GM19351 (cell line): ENCODE results near the gene ZNF821.
"Not testable (repeated sequence)": the region's sequence is repeated elsewhere in the genome, so short reads cannot be mapped to it uniquely, and the experiment has no call there.

Experiments
- ATAC-seq: cut with Tn5 transposase; IDR thresholded peaks from one replicate; pipeline ENCODE4 v1.9.1; 2021; ENCODE audit warnings: mild to moderate bottlenecking, moderate library complexity; ENCODE audit not compliant: unreplicated experiment

The ZNF821 gene

DNA sequence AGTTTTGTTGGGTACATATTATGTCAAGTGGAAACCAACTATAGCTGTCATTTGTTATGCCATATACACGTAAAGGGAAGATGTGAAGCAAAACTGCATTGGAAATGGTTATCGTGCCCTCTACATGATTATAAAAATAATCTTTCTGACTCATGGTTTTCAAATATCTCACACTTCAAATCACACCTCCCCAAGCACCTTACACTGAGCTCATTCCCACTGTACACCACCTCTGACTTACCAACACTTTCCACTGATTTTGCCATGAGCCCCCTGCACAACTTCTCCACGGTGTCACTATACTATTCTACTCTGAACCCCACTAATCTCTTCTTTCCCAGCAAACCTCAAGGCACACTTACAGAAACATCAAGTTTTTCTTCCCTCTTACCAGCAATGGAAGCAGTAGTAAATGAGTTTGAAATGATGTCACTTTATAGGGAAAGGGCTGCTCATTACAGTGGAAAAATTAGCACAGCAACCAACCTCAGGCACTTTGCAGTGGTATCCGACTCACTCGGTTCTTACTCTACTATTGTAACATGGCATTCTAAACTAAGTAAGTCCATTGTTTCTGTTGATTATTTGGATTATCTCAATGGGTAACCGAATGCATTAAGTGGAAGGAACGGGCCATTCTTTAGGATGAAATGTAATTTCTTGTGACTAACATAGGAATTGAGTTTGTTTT, 18.7 kb downstream of the ZNF821 start:
- no peak for ATAC-seq

DNA sequence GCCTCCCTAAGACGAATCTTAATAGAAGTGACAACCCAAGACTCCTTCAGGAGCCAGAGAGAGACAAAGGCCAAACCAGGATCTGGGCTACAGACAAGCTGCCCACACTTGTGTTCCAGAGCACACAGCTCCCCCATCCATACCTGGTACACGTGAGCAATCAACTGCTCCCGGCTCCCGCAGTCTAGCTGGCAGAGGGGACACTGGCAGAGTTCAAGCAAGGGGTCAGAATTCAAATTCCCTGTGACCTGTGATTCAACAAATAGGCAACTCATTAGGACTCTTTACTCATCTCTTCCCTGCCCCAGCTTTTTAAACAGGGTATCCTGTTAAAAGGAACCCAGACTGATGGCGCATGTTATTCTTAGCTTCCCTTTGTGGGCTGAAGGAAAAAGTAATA, 20.0 kb downstream of the ZNF821 start:
- ATAC-seq, result no peak

DNA sequence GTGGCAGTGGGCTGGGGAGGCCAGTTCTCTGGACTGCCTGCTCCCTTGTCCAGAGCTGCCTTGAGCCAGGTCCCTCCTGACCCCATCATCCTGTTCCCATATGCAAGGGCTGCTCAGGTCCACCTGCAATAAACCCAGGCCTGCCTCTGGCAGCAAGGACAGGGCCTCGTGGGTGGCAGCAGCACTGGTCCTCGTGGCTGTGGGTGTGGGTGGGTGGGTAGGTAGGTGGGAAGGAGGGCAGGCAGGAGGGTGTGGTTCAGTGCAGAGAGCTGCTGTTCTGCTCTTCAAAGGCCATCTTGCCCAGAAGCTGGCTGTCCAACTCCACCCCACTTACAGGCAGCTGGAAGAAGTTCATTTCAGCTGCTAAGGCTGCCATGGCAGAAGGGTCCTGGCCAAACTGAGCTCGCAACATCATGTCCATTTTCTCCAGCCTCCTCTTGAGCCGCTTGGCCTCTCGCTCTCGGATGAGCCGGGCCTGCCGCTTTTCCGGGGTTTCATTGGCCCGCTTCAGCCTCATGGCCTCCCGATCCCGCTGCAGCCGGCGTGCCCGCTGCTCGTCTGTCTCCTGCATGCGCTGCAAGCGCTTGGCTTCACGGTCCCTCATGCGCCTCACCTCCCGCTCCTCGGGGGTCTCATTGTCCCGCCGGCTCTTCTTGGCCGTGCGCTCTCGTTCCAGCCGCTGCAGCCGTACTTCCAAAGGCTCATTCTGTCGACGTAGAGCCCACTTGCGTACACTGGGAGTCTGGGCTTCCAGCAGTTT, 24.0 kb downstream of the ZNF821 start:
- no peak for ATAC-seq

DNA sequence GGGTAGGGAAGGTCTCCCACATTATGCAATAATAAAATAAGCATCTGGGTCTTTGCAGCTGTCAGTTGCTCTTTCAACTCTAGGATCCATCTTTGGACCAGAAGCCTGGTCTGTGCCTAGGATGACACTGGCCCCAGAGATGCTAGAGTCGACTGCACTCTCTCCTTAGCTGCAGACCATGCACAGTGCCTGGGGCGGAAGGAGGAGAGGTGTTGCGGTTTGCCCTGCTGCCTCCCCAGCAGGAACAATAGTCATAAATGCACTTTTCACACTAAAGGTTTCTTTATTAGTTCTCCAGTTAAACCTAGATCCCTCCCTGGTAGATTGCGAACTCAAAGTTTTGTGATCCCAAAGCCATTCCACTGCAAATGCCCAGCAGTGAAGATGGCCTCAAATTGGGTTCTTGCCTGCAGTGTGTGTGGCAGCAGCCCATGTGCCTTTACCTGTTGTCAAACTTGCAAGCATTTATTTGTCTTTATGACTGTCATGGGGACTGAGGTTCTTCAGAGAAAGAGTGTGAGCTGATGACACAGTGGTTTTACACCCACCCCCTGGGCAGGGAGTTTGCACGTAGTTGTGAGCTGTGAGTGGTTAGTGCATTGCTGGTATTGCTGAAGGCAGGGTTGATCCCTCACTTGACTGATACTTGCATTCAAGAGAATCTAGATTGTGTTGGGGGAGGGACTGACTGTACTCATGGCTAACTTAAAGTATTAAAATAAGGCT, 27.9 kb downstream of the ZNF821 start:
- peak; percentile 41 for ATAC-seq

DNA sequence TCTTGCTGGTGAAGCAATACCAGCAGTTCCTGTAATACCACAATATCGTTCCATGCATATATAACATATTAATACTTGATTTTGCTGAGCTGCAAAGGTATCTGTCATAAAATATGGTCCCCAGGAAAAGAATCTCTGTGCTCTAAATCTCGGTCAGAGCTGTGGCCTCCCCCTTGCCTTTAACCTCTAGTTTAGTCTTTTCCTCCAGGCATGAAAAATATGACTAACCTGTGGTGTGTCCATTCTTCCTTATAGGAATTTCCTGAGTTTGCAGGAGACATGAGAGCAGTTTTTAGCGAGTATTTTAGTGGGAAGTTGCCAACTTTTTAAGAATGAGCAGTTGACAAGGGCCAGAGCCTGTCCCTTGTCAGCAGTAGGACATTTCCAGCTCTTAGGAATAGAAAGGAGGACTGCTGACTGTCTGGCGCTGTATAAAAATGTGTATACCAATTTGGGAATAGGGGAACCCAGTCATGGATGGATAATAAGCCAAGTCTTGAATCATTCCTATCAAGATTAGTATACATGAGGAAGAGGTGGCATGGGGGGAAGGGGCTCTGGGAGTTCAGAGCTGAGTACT, 29.5 kb downstream of the ZNF821 start:
- ATAC-seq, result no peak

DNA sequence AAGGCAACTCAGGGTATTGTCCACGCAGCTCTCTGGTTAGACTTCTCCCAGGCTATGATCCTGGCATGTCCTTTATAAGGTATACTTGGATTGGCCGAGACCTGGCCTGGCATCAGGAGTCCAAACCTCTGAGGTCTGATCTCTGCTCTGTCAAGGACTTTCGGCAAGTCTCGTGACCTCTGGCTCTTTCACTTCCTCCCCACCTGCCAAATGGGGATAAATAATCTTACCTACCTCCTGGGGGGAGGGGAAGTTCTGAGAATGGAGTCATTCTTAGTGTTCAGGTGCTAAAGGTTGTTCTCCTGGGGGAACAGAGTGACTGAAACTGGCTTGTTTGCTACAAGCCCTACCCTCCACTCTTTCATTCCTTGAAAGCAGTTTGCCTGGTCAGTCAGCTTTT, 30.6 kb downstream of the ZNF821 start:
- peak; percentile 73 for ATAC-seq

DNA sequence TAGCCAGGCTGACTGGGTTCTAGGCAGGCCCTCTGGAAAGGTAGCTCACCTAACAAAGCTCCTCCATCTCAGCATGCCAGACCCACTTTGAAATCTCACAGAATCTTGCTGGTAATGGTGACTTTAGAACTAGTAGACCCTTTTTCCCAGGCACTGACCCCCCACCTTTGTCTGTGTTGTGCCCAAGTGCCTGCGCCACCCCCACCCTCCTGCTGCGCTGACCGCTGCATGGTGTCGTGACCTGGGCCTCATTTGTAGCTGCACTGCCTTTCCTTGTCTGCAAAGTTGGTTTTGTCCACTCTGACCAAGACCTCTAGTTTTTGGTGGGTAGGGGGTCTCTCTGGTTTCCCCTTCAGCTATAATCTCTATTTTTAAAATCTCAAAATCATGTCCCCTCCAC, 31.4 kb downstream of the ZNF821 start:
- no peak for ATAC-seq

DNA sequence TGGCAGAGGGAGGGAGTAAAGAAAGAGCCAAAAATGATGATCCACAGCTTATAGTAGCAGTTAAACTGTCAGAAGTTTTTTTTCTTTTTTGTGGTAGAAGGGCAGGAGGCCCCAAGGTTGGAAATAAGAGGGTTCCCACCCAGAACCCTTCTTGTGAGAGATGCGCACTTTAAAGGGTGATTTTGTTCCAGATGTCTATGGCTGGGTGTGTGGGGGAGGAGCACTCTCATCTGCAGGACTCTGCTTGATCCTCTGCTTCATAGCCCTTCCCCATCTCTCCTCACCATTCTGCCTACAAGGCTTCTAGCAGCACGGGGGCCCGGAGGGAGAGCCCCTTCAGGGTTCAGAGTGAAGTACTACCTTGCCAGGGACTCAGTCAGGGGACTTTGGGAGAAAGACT, 31.8 kb downstream of the ZNF821 start:
- no peak for ATAC-seq

DNA sequence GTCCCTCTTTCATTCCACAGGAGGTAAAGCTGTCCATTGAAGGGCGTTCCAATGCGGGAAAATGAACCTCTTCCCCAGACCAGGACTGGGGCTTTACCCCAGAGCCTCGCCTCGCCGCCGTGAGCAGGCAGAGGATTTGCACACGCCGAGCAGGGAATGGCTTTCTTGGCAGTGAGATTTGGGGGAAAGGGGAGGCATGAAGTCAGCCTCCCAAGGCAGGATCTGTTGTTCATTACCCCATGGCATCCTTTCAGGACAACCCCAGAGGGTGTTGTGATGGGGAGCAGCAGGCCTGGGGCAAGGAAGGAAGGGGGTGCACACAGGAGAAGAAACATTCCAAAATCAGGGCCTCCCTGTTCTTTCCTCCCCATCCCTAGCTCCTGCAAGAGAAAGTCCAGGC, 32.2 kb downstream of the ZNF821 start:
- ATAC-seq, result no peak

DNA sequence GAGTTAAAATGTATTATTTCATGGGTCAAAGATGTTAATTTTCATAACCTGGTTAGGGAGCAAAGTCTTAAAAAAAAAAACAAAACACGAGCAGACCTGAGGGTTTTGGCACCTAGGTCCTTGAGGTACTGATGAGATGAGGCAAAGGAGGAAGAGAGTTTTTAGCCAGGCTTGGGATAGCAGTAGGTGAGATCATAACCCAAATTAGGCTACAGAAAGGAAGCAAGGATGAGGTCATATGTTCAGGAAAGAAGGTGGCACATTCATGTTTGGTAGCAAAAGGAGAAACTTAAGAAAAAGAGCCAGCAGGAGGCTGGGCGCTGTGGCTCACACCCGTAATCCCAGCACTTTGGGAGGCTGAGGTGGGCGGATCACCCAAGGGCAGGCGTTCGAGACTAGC, 35.4 kb downstream of the ZNF821 start:
- ATAC-seq, result no peak

DNA sequence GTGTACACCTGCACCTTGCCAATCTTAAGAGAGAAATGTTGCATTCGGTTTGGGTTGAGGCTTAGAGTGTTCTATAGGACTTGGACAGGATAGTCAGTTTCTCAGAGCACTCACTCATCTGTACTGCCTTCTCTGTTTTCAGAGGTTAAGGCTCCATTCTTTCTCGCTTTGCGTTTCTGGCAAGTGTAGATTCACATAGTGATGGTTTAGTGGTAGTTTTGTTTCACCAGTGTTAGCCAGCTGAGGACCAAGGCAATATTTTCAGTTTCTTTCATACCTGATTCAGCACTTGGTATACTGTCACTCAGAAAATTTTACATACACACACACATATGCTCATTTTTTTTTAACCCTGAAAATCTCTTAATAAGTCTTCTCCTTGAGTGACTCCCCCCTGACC, 36.9 kb downstream of the ZNF821 start:
- no peak for ATAC-seq

DNA sequence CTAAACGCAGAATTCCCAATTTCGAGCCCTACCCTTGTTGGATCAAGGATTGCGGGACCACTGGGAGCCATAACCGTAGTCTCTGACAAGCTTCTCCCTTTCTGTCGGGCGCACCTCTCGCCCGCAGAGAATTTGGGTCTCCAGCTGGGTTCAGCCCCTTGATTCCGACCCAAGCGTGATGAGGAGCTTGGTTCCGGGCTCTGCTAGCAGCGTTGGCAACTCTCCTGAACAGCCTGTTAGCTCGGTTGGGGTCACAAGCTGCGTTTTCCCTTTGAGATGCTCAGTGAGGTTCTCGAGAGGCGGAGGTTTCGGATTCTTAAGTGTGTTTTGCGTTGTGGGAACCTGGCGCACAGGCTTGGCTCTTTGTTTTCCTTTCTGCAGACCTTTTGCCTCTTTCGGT, 37.6 kb downstream of the ZNF821 start:
- no peak for ATAC-seq

DNA sequence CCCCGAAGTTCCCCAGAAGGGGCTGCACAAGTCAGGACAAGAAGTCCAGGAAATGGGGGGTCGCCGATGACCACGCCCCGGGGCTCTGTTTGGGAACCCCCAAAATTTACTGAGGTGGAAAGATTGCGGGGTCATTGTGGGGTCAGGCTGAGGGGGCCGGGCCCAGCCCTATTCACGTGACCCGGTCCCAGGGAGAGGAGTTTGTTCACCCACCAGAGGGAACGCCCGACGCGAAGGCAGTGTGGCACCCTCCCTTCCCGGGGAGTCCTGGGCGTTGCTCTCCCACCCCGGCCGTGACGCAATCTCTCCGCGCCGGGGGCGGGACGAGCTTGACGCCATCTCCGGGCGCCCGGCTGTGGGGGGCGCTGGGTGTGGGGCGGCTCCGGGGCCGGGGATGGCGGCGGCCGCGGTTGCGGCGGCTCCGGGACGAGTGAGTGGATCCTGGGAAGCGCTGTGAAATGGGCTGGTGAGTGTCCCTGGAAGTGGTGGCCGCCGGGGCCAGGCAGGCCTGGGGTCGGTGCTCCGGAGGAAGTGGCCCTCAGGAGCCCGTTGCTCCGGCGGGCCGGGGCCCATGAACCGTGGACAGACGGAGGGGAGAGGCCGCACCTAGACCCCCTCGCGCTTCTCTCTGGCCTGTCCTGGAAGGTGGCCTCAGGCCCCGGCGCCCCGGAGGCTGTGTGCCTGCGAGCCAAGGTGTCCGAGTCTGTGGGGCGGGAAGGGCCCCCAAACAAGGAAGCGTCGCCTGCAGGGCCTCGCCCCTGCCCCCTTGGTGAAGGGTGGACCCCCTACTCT, 38.1 kb downstream of the ZNF821 start, which contains the start of gene ATXN1L:
Gene ATXN1L, plus strand, starts transcription at position 338 of the 792 bp plus-strand sequence. CDS start 3,765 bp downstream, outside the sequence.
- ATAC-seq, result peak; percentile 74

DNA sequence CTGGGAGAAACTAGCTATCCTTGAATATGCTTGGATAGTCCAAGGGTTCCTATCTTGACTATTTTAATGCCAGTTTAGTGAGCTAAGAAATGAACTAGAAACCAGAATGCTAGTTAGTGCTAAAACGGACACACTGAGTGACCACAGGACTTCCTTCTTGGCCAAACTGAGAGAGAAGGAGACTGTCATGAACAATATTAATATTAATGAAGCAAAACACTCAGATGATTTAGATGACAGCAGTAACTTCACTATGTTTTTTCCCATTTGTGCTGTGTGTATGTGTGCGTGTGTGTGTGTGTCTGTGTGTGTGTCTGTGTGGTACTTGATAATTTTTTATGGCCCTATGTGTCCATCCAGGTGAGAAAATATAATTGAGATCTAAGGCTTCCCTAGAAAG, 40.4 kb downstream of the ZNF821 start:
- no peak for ATAC-seq

DNA sequence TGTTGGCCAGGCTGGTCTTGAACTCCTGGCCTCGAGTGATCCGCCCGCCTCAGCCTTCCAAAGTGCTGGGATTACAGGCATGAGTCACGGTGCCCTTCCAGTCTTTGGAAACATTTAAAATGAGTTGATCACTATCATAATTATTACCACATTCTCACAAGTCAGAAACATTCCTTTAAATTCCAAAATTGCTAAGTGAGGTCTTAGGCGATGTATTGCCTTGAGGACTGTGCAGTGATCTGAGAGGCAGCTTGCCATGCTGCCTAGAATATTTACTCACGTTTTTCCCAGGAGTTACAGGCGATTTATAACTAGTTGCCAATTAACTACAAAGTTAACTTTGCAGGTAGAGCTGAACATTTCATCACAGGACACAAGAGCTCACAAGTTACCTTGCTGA, 43.9 kb downstream of the ZNF821 start:
- ATAC-seq, result no peak

DNA sequence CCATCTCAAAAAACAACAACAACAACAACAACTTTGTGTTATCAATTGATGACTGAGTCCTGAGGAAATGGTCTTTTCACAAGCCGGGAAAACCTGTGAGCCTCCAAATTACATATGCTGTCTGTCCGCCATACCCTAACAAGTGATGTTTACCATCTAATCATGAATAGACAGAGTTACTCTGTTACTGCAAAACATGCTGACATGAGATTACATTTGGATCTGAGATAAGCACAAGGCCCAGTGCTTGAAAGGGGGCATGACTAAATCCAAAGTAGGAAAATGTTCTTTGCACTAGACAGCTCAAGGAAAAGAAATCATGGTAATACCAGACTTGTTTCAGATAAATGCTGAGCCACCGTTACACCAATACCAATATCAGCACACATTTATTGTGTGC, 46.8 kb downstream of the ZNF821 start:
- ATAC-seq, result no peak

DNA sequence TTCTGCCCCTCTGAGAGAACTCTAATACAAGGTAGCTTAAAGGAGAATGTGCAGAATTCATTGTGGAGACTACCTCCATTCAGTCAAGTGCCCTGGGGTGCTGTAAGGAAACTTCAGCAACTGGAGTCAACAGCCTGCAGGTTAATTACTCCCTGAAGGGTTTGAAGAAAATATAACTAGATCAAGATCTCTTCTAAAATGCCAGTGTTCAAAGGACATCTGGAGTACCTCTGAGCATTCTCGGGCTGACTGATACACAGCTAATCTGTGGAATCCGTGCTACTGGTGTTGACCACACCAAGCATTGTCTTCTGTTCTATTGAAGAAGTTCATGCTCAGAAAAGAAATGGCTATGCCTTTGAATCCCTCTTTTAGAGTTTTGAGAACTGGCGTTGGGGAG, 49.7 kb downstream of the ZNF821 start:
- ATAC-seq, result no peak

DNA sequence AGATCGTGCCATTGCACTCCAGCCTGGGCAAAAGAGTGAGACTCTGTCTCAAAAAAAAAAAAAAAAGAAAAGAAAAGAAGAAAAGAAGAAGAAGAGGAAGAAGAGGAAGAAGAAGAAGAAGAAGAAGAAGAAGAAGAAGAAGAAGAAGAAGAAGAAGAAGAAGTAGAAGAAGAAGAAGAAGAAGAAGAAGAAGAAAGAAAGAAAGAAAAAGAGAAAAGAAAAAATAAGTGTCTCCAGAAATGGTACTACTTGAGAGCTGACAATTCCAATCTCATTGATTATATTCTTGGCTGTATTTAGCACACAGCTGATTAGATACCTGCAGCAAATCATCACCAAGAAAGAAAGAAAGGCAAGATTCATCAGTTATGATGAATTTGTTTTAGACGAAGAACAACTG, 51.9 kb downstream of the ZNF821 start:
- not testable (repeated sequence) for ATAC-seq

DNA sequence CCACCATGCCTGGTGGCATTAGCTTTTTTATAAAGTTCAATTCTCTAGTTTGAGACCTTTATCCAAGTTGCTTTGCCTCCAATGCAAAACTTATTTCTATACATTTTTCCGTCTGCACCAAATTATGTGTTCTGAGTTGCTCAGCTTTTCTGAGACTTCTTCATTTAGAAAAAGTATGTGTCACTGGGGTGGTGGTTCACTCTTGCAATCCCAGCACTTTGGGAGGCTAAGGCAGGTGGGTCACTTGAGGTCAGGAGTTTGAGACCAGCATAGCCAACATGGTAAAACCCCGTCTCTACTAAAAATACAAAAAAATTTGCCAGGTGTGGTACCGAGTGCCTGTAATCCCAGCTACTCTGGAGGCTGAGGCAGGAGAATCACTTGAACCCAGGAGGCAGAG, 52.3 kb downstream of the ZNF821 start:
- not testable (repeated sequence) for ATAC-seq

DNA sequence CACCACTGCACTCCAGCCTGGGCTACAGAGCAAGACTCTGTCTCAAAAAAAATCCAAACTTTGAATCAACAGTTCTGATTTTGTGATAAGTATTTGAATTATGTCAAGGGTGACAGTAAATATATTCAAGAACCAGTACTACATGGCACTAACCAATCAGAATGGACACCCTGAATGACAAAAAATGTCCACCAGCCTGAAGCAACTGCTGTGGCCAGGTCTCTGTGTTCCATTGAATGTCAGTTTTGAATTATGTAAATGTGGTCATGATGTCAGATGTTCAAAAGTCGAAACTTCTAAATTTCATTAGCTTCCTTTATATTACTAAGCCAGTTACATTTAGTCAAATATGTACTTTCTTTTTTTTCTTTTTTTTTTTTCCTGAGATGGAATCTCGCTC, 53.6 kb downstream of the ZNF821 start:
- no peak for ATAC-seq

DNA sequence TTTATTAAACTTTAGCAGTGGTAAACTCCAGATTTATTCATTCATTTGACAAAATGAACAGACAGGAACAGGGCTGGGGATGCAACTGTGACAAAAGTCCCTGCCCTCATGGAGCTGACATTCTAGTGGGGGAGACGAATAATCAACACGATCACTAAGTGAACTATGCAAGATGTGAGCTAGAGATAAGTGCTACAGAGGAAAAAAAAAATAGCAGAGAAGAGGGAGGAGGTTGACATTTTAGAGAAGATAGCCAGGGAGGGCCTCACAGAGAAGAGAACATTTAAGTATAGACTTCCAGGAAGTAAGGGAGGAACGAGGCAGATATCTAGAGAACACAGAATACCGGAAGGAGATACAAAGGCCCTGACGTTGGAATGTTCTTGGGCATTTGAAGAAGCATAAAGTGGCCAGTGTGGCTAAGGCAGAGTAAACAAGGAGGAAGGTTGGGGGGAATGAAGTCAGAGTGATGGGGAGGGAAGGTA, 57.4 kb downstream of the ZNF821 start:
- no peak for ATAC-seq
